GM21367 (cell line): ENCODE results near the gene RPL7A.
"Not testable (repeated sequence)": the region's sequence is repeated elsewhere in the genome, so short reads cannot be mapped to it uniquely, and the experiment has no call there.

Experiments used
- ATAC-seq: cut with Tn5 transposase; IDR thresholded peaks from one replicate; pipeline ENCODE4 v1.9.1; 2021; ENCODE audit not compliant: unreplicated experiment

The RPL7A gene

DNA sequence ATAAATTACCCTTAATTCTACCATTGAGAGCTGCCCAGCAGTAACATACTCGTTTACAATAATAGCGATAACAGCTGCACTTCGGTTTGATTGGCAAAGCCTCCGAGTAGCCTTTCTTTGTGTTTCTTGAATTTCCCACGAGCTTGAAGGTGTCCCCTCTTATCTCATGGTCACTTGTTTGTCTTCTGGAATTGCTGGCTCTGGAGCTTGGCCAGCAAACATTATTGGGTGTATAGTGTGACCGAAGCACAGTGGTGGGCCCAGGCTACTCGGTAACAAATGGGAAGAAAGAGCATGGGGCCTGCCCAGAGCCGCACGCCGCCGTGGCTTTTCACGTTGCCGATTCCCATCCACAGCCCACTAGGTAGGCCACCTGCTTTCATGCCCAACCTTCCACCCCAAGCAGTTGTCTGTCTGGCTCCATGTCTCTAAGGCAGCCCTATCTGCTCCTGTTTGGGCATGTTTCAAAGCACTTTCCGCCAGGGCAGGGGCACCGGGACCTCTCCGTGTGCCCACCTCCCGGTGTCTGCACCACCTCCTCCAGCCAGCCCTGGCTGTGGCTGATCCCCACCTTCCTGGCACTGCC, 36.8 kb downstream of the RPL7A start:
- no peak for ATAC-seq

GRCh38 chr9:133385452-133385851, 37.4 kb downstream of the RPL7A start:
- ATAC-seq, result no peak

- ATAC-seq, result no peak
Measured at GRCh38 chr9:133386338-133386737, 38.3 kb downstream of the RPL7A start.

DNA sequence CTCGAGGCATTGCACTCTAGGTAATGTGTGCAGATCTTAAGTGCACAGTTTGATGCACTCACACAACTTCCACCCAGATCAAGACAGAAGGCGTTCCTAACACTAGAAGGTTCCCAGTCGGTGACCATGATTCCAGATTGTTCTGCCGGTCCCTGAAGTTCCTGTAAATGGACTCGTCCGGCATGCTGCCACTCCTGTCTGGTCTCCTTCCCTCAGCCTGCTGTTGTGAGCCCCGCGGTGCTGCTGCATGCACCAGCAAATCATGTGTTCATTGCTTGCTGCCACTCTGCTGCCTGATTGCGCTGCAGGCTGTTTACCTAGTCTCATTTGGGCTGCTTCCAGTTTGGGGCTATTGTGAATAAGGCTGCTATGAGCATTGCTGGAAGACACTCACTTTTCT, 39.7 kb downstream of the RPL7A start:
- no peak for ATAC-seq

DNA sequence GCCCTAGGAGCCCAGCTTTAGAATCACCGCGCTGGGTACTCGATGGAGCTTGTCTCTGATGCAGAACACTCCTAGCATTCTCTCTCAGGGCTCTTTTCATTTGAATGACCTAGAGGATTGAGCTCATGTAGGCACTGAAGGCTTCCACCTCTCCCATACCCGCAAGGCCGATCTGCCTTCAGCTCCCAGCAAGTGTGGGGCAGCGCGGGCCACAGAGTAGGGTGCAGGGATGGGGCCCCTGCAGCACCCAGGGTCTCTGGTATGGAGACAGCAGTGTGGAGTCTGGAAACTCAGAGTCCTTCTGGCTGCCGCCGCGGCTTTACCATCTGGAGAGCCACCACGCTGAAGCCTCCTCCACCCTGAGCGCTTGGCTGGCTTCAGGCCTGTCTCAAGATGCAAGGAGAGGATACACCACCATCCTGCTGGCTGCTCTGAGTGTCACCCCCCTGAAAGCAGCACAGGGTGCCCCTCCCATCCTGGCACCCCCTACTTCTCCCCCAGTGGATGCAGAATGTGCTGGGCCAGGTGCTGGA, 41.1 kb downstream of the RPL7A start:
- ATAC-seq, result no peak

- no peak for ATAC-seq
Measured at GRCh38 chr9:133389562-133389961, 41.5 kb downstream of the RPL7A start.

- ATAC-seq, result no peak
Measured at GRCh38 chr9:133390713-133391112, 42.7 kb downstream of the RPL7A start.

- not testable (repeated sequence) for ATAC-seq
Measured at GRCh38 chr9:133391449-133391848, 43.4 kb downstream of the RPL7A start.

GRCh38 chr9:133392308-133392707, 44.3 kb downstream of the RPL7A start:
- not testable (repeated sequence) for ATAC-seq

- no peak for ATAC-seq
Measured at GRCh38 chr9:133393399-133393798, 45.4 kb downstream of the RPL7A start.

- no peak for ATAC-seq
Measured at GRCh38 chr9:133394687-133395271, 46.8 kb downstream of the RPL7A start.

DNA sequence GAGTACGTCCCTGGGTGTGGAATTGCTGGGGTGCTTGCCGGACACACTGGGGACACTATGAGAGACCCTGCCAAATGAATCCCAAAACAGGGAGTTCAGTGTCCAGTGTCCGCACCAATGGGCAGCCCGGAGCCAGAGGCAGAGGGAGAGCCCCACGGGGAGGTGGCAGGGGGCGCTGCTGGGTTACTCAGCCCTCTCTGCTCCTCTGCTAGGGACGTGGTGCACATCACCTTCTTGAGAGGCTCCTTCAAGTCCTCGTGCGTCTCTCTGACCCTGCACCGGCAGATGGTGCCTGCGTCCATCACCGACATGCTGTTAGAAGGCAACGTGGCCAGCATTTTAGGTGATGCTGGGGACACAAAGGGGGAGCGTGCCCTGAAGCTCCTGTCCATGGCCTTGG, 48.9 kb downstream of the RPL7A start:
- no peak for ATAC-seq

GRCh38 chr9:133397370-133397769, 49.4 kb downstream of the RPL7A start:
- no peak for ATAC-seq

DNA sequence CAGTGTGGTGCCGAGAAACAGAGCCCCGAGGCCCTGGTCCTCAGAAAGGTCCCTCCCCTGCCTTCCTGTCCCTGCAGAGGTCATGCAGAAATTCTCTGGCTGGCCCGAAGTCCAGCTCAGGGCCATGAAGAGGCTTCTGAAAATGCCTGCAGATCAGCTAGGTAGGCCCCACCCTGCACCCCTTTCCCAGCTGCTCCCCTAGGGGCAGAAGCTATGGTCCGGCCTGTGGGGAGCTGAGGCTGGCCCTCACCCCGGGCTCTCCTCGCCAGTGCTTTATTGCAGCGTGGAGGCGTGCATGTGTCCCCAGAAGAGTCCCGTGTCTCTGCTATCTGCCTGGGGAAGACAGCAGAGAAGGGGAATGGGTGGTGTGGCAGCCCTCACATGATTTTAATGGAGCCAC, 49.9 kb downstream of the RPL7A start:
- ATAC-seq, result no peak

DNA sequence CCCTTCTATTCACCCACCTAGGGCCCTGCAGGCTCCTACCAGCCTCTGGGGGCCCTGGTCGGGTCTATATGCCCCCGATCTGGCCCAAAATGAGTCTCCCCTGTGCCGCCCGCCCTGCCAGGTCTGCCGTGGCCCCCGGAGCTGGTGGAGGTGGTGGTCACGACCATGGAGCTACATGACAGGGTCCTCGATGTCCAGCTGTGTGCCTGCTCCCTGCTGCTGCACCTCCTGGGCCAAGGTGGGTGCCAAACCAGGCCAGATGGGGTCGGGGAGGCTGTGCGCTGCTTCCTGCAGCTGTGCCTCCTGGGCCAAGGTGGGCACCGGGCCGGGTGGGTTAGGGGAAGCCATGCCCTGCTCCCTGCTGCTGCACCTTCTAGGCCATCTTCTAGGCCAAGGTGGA, 52.3 kb downstream of the RPL7A start:
- no peak for ATAC-seq
